Breast epithelium (tissue), 4 donors: Measurements from ENCODE around the gene SHISA4. TPM values are rescaled to one million over a fixed set of nuclear protein-coding genes. Genes with fewer than 3 reads are reported as not detected.
A peak's percentile ranks its signal among the peaks of the same experiment; 100 is the strongest.

ENCODE experiments used
- DNase-seq, 2 donors: peaks; one replicate each; pipeline ENCODE4 v3.0.0-alpha.2; 2019; ENCODE audit warnings: low spot score in 2 of 2
- H3K27ac ChIP-seq, 2 donors: fragments of 200-600 bp; sonication (generic) in 1 of 2; one replicate each; pipeline ENCODE4 v1.5.1; 2016 to 2019; ENCODE audit warnings: mild to moderate bottlenecking in 1 of 2
- H3K27me3 ChIP-seq, 2 donors: fragments of 200-600 bp; sonication (generic) in 1 of 2; one replicate each; pipeline versions ENCODE4 v1.5.1 to v1.6.0; 2017 to 2019; ENCODE audit warnings: control low read depth in 1 of 2, mild to moderate bottlenecking in 1 of 2
- H3K36me3 ChIP-seq: fragments of 200-600 bp; one replicate; pipeline ENCODE4 v1.5.1; 2019
- H3K4me1 ChIP-seq, 2 donors: fragments of 200-600 bp; sonication (generic); one replicate each; pipeline ENCODE4 v1.5.1; 2016 to 2019; ENCODE audit warnings: control low read depth in 1 of 2
- H3K4me3 ChIP-seq, 3 donors: fragments of 200-600 bp; sonication (generic); 1 replicate in 2 of 3; 2 replicates in 1 of 3; pipeline ENCODE4 v1.5.1; 2016 to 2019; ENCODE audit warnings: mild to moderate bottlenecking in 3 of 3, moderate library complexity in 2 of 3
- H3K9me3 ChIP-seq, 2 donors: fragments of 200-600 bp; sonication (generic) in 1 of 2; one replicate each; pipeline ENCODE4 v1.5.1; 2016 to 2019; ENCODE audit warnings: control low read depth in 1 of 2
- CTCF ChIP-seq, 3 donors: fragments of 450-650 bp; IDR thresholded peaks; one replicate each; pipeline ENCODE4 v1.5.1; 2016 to 2017; ENCODE audit warnings: antibody characterized with exemption in 3 of 3, mild to moderate bottlenecking in 3 of 3, moderate library complexity in 3 of 3
- POLR2A ChIP-seq: fragments of 450-650 bp; IDR thresholded peaks from one replicate; pipeline ENCODE4 v1.6.1; 2016; ENCODE audit warnings: antibody characterized with exemption, mild to moderate bottlenecking, moderate library complexity
- POLR2AphosphoS5 ChIP-seq, 3 donors: sonication (generic); formaldehyde crosslinking; IDR thresholded peaks; one replicate each; pipeline ENCODE4 v1.6.1; 2017; ENCODE audit warnings: antibody characterized with exemption in 3 of 3
- intact Hi-C: fragments of 100-400 bp; cut with DNase I; formaldehyde crosslinking; loops from one replicate; pipeline ENCODE4 v1.15.1; 2023; ENCODE audit warnings: low total_unique reads
- total RNA-seq, 3 donors: library from RNA; depleted of rRNA; stranded (reverse); fragments of >200 nt; gene quantifications; one replicate each; pipeline ENCODE4 v1.1.0, GENCODE V29; 2016

The SHISA4 gene
- total RNA-seq, 3 donors from 2014 or later = 15.7 to 21.9 (median 20.3) TPM

- Histone ChIP-seq H3K4me3 (peak overlapping the region in 2 of 3 donors; percentile 10 to 15), H3K27ac (peak overlapping the region; percentile 89 to 97), H3K9me3 (no peaks in the 10 kb centered on the region), H3K36me3 (no peaks in the 10 kb centered on the region), H3K27me3 (no peaks in the 10 kb centered on the region), H3K4me1 (peaks cover 0 to 22% of the 10 kb centered on the region in 2 donors)
- intact Hi-C loops = loop anchor here (1.0 kb wide), 1 partner anchor 44 kb away; no protein-coding TSS in a partner anchor
- TF ChIP-seq POLR2A (no peak), POLR2AphosphoS5 (IDR thresholded peaks at IDR 0.05) (no peak), CTCF (IDR thresholded peaks at IDR 0.05) (no peak)
- no peak for DNase-seq
Measured at GRCh38 chr1:201905234-201905890, 16.7 kb downstream of the SHISA4 start.

DNA sequence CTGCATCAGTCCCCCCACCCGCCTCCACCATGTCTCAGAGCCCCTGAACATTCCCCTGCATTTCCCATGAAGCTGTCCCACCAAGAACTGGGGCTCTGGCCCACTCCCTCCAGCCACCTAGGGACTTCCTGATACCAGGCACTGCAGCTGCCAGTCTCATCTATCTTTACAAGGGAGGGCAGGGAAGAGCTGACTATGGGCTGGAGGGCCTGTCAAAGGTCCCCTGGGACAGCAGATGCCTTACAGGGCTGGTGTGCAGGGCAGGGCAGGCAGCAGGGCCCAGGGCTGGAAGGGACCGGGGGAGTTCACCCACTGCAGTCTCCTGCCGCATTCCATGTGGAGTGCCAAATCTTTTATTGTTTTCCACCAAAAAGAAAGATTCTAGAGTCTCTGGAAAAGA is 17.6 kb downstream of the SHISA4 start:
- Histone ChIP-seq H3K4me3 (no peak overlapping the region), H3K27ac (peak overlapping the region; percentile 89 to 97), H3K4me1 (peaks cover 0 to 22% of the 10 kb centered on the region in 2 donors), H3K36me3 (no peaks in the 10 kb centered on the region), H3K27me3 (no peaks in the 10 kb centered on the region), H3K9me3 (no peaks in the 10 kb centered on the region)
- DNase-seq = no peak
- TF ChIP-seq POLR2AphosphoS5 (IDR thresholded peaks at IDR 0.05) (no peak), POLR2A (no peak), CTCF (IDR thresholded peaks at IDR 0.05) (no peak)
- intact Hi-C loops = no loop called here

- peaks cover 0 to 20% of the 10 kb centered on the region in 2 donors for H3K4me1 ChIP-seq
- no peak for TF ChIP-seq CTCF (IDR thresholded peaks at IDR 0.05)
- no peak for TF ChIP-seq POLR2AphosphoS5 (IDR thresholded peaks at IDR 0.05)
- H3K27ac ChIP-seq = peak overlapping the region; percentile 89 to 97
- intact Hi-C loops = no loop called here
- no peak overlapping the region for H3K4me3 ChIP-seq
- H3K36me3 ChIP-seq = no peaks in the 10 kb centered on the region
- DNase-seq = no peak
- no peaks in the 10 kb centered on the region for H3K27me3 ChIP-seq
- no peaks in the 10 kb centered on the region for H3K9me3 ChIP-seq
Measured at GRCh38 chr1:201907621-201908020, 18.9 kb downstream of the SHISA4 start.

DNA sequence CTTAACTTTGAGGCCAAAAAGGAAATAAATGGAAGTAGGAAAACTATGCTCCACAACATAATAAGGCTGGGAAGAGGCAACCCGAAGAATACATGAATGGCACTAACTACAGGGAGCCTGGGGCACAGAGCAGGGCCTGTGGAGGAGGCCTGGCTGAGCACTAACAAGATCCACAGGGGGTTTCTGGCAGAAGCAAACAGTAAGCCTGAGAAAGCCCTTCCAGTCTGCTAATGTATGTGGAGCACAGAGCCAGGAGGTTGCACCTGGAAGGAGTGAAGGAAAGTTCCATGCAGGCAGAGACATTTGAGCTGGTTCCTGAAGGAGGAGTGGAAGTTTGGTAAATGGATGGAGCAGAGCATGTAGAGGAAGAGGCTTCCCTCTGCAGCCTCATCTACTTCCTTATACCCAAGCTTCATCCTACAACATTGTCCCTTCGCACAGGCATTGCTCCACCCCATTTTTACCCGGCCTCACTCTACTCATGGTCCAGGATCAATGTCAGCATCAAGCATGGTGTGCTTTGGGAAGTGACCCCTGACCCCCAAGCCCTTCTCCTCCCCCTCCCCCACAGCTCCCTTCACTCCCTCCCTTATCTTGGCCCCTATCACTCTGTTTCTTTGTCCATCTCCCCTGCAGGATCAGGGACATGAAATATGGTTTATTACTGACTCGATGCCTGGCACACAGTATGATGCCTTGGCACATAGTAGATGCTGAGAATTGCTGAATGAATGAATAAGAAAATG is 23.3 kb downstream of the SHISA4 start:
- peaks cover 3 to 14% of the 10 kb centered on the region in 2 donors for H3K4me1 ChIP-seq
- intact Hi-C loops = no loop called here

More for the DNA sequence above, 23.3 kb downstream of the SHISA4 start:
- no peak for TF ChIP-seq POLR2AphosphoS5 (IDR thresholded peaks at IDR 0.05)
- TF ChIP-seq POLR2A = no peak
- no peak for TF ChIP-seq CTCF (IDR thresholded peaks at IDR 0.05)
- no peaks in the 10 kb centered on the region for H3K27me3 ChIP-seq
- no peaks in the 10 kb centered on the region for H3K36me3 ChIP-seq
- H3K9me3 ChIP-seq = no peaks in the 10 kb centered on the region
- H3K4me3 ChIP-seq = no peak overlapping the region
- H3K27ac ChIP-seq = peak overlapping the region; percentile 84 to 94
- DNase-seq = no peak
